Measurements from ENCODE around the gene GPHN. TPM values are rescaled to one million over a fixed set of nuclear protein-coding genes. Genes with fewer than 3 reads are reported as not detected.

Gene GPHN
- total RNA-seq, 2 experiments from 2014 or later, result 30.7 to 35.8 TPM

DNA sequence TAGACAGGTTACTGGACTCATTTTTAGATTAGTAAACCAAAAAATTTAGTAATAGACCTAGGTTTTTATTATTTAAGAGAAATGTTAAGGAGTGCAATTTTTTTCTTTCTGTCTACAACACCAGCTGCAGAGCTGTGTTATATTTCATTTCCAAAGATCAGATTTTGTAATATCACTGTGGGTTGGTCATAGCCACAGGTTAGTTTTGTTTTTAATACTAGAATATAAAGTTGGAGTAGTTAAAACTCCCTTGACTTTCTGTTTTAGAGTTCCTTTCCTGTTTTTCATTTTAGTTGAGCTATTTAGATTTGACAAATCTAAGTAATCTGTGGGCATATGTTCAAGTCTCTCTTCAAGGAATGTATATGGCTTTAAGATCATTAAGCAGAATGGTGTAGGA, 650.6 kb downstream of the GPHN start:
- no peak overlapping the region for H3K27ac Mint-ChIP-seq
- peaks cover 1% of the 10 kb centered on the region for H3K36me3 Mint-ChIP-seq
- H3K4me3 Mint-ChIP-seq, result no peak overlapping the region
- no peak for DNase-seq
- no peaks in the 10 kb centered on the region for H3K9me3 Mint-ChIP-seq
- H3K4me1 Mint-ChIP-seq, result peaks cover 14% of the 10 kb centered on the region
- H3K27me3 Mint-ChIP-seq, result no peaks in the 10 kb centered on the region

DNA sequence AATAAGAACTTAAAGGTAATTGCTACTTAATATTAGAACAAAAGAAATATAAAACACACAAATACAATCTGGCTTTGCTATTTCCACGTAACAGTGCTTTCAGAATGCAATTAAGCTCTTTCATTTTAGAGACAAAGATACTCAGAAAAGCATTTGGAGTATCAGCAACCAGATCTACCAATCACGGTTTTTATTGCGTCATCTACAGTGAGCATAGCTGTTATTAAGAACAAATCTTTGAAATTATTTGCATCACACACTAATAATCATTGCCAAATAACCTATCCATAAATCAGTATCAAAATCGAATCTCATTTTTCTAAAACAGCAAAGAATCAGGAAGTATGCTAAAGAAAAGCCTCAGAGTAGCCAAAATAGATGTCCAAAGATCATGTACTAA, 654.4 kb downstream of the GPHN start:
- Mint-ChIP-seq H3K27ac (no peak overlapping the region), H3K36me3 (peaks cover 1% of the 10 kb centered on the region), H3K27me3 (no peaks in the 10 kb centered on the region), H3K9me3 (no peaks in the 10 kb centered on the region), H3K4me1 (peaks cover 14% of the 10 kb centered on the region), H3K4me3 (no peak overlapping the region)
- DNase-seq, result no peak

DNA sequence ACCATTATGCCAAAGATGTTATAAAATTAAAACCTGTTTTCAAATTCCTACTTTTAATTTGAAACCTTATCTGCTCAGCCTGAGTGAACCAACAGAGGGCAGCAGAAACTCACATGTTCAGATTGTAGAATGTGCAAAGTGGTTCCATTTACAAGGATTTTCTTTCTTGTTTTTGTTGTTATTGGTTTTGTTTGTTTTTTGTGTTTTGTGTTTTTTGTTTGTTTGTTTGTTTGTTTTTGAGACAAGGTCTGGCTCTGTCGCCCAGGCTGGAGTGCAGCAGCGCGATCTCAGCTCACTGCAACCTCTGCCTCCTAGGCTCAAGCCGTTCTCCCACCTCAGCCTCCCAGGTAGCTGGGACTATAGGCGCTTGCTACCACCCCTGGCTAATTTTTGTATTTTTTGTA, 658.5 kb downstream of the GPHN start:
- H3K36me3 Mint-ChIP-seq, result peaks cover 9% of the 10 kb centered on the region
- peaks cover 2% of the 10 kb centered on the region for H3K9me3 Mint-ChIP-seq
- no peaks in the 10 kb centered on the region for H3K27me3 Mint-ChIP-seq
- no peak overlapping the region for H3K27ac Mint-ChIP-seq
- no peaks in the 10 kb centered on the region for H3K4me1 Mint-ChIP-seq
- no peak overlapping the region for H3K4me3 Mint-ChIP-seq
- DNase-seq, result no peak

DNA sequence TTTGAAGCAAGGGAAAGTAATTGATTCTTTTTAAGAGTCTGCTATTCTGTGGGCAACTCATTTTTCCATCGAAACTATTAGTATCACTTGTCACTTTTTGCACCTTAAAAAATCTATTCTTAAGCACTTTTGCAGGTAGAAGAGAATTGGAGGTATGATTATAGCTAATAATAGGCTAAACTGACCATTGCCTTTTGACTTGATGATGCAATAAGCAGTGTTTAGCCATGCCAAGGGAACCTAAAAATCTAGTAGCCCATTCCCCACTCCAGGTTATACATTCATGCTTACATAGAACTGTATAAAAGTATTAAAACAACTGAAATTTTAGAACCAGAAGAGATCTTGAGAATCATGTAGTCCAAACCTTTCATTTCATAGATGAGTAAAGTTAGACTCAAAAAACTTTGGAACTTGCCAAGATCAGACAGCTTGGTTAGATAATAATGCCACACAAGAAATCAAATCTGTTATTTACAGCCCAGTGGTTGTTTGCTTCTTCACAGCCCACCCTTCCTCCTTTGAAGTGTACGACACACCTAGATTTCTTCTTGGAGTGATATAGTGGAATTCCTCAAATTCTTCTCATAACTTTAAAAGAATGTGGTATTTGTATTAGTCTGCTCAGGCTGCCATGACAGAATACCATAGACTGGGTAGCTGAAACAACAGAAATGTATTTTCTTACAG, 659.6 kb downstream of the GPHN start:
- DNase-seq, result no peak
- peaks cover 5% of the 10 kb centered on the region for H3K9me3 Mint-ChIP-seq
- peaks cover 19% of the 10 kb centered on the region for H3K36me3 Mint-ChIP-seq
- no peaks in the 10 kb centered on the region for H3K4me1 Mint-ChIP-seq
- no peak overlapping the region for H3K27ac Mint-ChIP-seq
- H3K4me3 Mint-ChIP-seq, result no peak overlapping the region
- no peaks in the 10 kb centered on the region for H3K27me3 Mint-ChIP-seq

DNA sequence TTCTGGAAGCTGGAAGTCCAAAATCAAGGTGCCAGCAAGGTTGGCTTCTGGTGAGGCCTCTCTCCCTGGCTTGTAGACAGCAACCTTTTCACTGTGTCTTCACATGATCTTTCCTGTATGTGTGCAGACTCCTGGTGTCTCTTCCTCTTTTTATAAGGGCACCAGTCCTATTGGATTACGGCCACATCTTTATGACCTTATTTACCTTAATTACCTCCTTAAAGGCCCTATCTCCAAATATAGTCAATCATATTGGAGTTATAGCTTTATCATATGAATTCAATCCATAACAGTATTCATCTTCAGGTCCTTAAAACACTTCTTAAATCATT, 660.1 kb downstream of the GPHN start:
- Mint-ChIP-seq H3K27me3 (no peaks in the 10 kb centered on the region), H3K4me3 (no peak overlapping the region), H3K4me1 (no peaks in the 10 kb centered on the region), H3K9me3 (peaks cover 10% of the 10 kb centered on the region), H3K27ac (no peak overlapping the region), H3K36me3 (peaks cover 24% of the 10 kb centered on the region)
- no peak for DNase-seq

DNA sequence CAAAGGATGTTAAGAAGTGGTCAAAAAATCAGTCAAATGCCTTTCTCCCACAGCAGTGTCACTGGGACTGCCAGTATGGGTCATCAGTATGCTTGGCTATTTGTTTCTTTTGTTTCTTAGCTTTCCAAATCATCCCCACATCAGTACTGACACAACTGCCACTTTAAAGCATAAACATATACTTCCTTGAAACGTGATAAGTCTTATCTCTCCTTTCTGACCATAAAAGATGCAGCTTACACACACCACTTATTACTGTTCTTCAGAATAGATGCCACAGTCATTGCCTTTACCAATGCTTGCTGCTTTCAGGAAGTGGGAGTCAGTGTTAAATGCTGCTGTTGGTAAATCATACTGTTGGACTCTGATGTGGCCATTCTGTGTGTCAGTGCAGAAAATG, 662.7 kb downstream of the GPHN start:
- Mint-ChIP-seq H3K27me3 (no peaks in the 10 kb centered on the region), H3K27ac (no peak overlapping the region), H3K4me1 (no peaks in the 10 kb centered on the region), H3K4me3 (no peak overlapping the region), H3K36me3 (peaks cover 44% of the 10 kb centered on the region), H3K9me3 (peaks cover 27% of the 10 kb centered on the region)
- DNase-seq, result no peak

DNA sequence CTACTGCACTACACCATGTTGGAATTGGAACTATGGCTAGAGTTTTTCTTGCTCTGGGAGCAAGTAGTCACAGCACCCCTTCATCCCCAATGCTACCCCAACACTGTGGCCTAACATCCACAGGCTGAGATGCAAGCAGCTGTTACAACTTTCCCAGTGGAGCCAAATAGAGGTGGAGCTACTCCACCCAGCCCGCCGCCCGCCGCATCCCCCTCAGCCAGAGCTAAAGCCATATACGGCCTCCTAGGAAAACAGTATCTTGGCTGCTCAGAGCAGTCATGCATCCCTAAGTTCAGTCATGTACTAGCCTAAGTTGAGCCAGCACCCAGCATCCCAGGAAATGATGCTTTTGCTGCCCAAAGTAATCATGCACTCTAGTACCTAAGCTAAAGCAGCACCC, 664.1 kb downstream of the GPHN start:
- no peaks in the 10 kb centered on the region for H3K4me1 Mint-ChIP-seq
- H3K27me3 Mint-ChIP-seq, result no peaks in the 10 kb centered on the region
- no peak for DNase-seq
- peaks cover 58% of the 10 kb centered on the region for H3K36me3 Mint-ChIP-seq
- no peak overlapping the region for H3K4me3 Mint-ChIP-seq
- H3K9me3 Mint-ChIP-seq, result peaks cover 36% of the 10 kb centered on the region
- no peak overlapping the region for H3K27ac Mint-ChIP-seq

DNA sequence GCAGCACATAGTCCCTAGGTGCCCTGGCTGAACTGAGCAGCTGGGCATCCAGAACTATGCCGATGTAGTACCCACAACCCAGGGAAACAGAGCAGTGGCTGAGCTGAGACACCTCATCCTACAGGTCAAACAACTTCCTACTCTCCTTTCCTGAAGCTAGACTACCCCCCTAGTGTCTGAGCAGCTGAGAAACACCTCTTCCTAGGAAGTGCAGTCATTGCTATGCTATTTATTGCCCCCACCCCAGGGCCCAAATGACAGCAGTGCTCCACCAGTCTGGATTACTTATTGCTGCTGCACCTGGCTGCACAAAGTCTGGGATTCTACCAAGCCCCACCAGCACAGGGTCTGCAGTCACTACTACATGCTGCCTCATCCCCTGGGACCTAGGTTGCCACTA, 664.6 kb downstream of the GPHN start:
- Mint-ChIP-seq H3K36me3 (peaks cover 63% of the 10 kb centered on the region), H3K9me3 (peaks cover 40% of the 10 kb centered on the region), H3K27me3 (no peaks in the 10 kb centered on the region), H3K4me1 (no peaks in the 10 kb centered on the region), H3K27ac (no peak overlapping the region), H3K4me3 (no peak overlapping the region)
- no peak for DNase-seq

DNA sequence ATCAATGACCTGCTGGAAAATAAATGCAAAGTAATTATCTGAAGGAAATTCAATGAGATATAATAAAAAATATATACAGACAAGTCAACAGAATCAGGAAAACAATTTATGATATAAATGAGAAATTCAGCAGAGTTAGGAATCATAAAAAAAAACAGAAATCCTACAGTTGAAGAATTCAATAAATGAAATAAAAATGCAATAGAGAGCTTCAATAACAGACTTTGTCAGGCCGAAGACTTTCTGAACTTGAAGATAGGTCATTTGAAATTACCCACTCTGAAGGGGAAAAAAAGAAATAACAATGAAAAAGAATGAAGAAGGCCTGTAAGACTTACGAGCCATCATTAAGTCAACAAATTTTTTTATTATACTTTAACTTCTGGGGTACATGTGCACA, 665.8 kb downstream of the GPHN start:
- Mint-ChIP-seq H3K27ac (no peak overlapping the region), H3K27me3 (no peaks in the 10 kb centered on the region), H3K4me3 (no peak overlapping the region), H3K4me1 (no peaks in the 10 kb centered on the region), H3K9me3 (peaks cover 48% of the 10 kb centered on the region), H3K36me3 (peaks cover 71% of the 10 kb centered on the region)
- DNase-seq, result no peak

DNA sequence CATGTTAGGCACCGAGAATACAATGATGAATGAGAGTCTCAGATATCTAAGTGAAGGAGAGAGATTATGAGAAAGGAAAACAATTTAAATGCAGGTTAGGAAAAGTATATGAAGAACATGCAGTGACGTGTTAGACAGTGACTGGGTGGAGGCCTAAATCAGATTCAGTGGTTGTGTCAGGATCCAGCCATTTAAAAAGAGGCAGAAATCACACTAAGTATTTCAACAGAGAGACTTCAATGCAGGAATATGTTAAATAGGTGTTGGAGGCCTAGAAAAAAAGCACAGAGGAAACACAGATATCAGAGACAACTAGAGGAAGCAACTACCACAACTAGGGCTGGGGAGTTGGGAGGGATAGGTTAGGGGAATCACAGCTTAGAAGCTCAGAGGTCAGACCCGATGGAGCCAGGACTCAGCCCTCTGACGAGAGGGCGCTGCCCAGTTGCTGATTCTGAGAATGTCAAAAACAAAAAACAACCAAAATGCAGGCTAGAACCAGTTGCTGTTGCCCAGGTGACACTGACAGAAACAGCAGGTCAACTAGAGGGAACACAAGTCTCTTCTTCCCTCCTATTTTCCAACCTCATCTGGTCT, 678.3 kb downstream of the GPHN start:
- no peak overlapping the region for H3K27ac Mint-ChIP-seq
- H3K36me3 Mint-ChIP-seq, result peaks cover 6% of the 10 kb centered on the region
- H3K9me3 Mint-ChIP-seq, result no peaks in the 10 kb centered on the region
- peaks cover 13% of the 10 kb centered on the region for H3K4me1 Mint-ChIP-seq
- H3K4me3 Mint-ChIP-seq, result no peak overlapping the region
- DNase-seq, result no peak
- peaks cover under 1% of the 10 kb centered on the region for H3K27me3 Mint-ChIP-seq

DNA sequence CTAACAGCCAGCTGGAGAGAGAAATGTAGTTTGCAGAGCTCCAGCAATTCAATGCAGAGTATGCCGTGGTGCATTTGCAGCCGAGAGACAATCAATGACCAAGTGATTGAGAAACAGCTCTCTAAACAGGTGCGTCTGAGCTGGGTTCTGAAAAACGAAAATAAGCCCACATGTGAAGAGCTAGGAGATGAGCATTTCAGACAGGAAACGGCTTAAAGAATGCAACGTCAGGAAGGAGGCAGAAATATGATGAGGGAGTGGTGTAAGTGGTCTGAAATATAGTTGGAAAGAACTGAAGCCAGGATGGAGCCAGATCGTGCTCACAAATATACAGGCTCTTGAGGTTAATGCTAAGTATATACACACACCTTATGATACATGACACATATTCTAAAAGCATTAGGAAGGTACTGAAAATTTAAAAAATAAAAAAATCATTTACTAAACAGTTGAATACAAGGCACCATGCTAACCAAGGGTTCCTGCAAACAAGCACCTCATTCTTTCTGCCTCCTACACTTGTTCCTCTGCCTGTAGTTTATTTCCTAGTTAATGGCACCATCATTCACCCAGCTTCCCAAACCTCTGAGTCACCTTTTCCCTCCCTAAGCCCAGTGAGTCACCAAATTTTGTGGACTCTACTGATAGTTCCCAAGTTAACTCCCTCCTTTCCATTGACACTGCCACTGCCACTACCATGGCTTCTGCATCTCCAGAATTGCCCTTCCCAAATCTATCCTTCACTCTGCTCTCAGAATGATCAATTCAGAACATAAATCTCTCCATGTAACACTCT, 679.0 kb downstream of the GPHN start:
- peaks cover 7% of the 10 kb centered on the region for H3K27me3 Mint-ChIP-seq
- DNase-seq, result peak; percentile 16
- no peaks in the 10 kb centered on the region for H3K9me3 Mint-ChIP-seq
- H3K4me3 Mint-ChIP-seq, result no peak overlapping the region
- H3K36me3 Mint-ChIP-seq, result peaks cover 5% of the 10 kb centered on the region
- no peak overlapping the region for H3K27ac Mint-ChIP-seq
- H3K4me1 Mint-ChIP-seq, result peaks cover 13% of the 10 kb centered on the region

DNA sequence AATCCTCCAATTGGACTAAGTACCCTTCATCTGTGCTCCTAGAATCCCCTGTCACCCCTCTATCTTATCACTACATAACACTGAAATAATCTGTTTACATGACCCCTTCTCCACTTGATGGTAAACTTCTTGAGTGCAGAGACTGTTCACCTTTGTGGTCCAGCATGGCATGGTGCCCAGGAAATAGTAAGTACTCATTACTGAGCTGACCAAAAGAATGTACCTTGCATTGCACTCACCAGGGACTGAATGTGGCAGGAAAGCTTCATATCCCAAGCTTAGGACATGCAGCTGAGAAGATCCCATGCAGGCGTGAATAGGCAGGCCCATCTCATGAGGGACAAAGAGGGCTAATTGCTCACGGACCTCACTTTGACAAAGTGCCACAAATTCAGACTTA, 679.9 kb downstream of the GPHN start:
- peaks cover 13% of the 10 kb centered on the region for H3K4me1 Mint-ChIP-seq
- H3K27me3 Mint-ChIP-seq, result peaks cover 8% of the 10 kb centered on the region
- H3K36me3 Mint-ChIP-seq, result peaks cover 4% of the 10 kb centered on the region
- H3K27ac Mint-ChIP-seq, result no peak overlapping the region
- DNase-seq, result no peak
- H3K9me3 Mint-ChIP-seq, result no peaks in the 10 kb centered on the region
- H3K4me3 Mint-ChIP-seq, result no peak overlapping the region

DNA sequence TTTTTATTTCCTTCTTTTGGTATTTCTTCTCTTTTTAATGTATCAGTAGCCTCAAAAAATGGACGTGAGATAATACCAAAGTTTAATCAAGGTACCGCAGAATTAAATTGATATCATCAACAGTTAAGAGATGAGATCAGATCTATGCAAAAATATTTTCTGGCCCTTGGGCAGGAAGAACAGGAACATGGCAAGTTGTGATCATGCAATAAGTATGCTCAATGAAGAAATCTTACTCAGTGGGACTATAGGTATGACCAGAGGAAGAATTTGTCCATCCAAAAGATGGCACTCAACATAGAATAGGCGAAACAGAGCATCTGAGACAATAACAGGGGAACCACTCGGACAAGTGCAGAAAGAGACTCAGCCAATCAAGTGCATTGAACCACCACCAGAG, 680.4 kb downstream of the GPHN start:
- Mint-ChIP-seq H3K36me3 (peaks cover 4% of the 10 kb centered on the region), H3K27ac (no peak overlapping the region), H3K4me1 (peaks cover 13% of the 10 kb centered on the region), H3K9me3 (no peaks in the 10 kb centered on the region), H3K4me3 (no peak overlapping the region), H3K27me3 (peaks cover 8% of the 10 kb centered on the region)
- DNase-seq, result no peak

DNA sequence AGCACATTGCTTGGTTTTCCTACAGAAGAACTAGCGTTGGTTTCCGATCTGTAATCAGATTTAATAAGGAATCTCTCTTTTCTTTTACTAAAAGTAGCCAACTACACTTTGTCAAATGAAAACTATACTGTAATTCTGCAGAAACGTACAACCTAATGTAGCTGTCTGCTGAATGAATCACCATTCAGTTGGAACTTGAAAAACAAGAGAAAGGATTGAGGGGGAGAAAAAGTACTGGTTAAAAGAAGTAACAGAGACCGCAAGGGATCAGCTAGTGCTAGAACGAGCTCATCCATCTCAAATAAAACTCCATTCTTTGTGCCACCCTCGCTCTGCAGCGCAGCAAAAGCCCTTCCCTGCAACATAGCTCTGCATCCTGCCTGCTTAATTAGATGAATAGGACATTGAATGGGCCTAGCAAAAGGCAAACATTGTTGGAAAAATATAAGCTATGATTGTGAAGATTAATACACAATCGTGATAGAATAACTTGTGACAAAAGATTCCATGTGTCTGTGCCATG, 683.9 kb downstream of the GPHN start:
- H3K27ac Mint-ChIP-seq, result no peak overlapping the region
- peaks cover 13% of the 10 kb centered on the region for H3K4me1 Mint-ChIP-seq
- no peak for DNase-seq
- H3K9me3 Mint-ChIP-seq, result no peaks in the 10 kb centered on the region
- H3K27me3 Mint-ChIP-seq, result peaks cover 8% of the 10 kb centered on the region
- peaks cover 2% of the 10 kb centered on the region for H3K36me3 Mint-ChIP-seq
- H3K4me3 Mint-ChIP-seq, result no peak overlapping the region

DNA sequence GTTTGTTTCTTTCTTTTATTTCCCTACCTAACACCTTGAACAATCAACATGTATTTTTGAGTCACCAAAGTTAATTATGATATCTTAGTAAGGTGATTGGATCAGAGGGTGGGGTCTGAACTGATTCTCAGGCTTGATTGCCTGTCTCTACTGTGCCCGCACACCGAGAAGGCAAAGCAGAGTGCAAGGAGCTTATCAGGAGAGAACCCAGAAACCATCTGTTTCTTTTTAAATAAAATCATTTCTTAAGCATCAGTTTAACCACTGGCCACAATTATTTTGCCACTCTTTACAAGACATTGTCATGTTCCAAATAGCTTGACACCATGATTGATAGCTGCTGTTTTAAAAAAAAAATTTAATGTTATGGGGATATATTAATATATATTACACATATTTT, 684.4 kb downstream of the GPHN start:
- peaks cover 2% of the 10 kb centered on the region for H3K36me3 Mint-ChIP-seq
- DNase-seq, result no peak
- peaks cover 8% of the 10 kb centered on the region for H3K27me3 Mint-ChIP-seq
- H3K9me3 Mint-ChIP-seq, result no peaks in the 10 kb centered on the region
- H3K4me3 Mint-ChIP-seq, result no peak overlapping the region
- peaks cover 13% of the 10 kb centered on the region for H3K4me1 Mint-ChIP-seq
- no peak overlapping the region for H3K27ac Mint-ChIP-seq

Measured in activated naive CD8-positive, alpha-beta T cell treated with anti-CD3 and anti-CD28 coated beads for 36 hours (primary cell).